GM23338 (cell line): Measurements from ENCODE around the gene MAGI1. TPM values are rescaled to one million over a fixed set of nuclear protein-coding genes. Genes with fewer than 3 reads are reported as not detected.

Experiments
- ATAC-seq: fragments of 200-7000 bp; cut with Tn5 transposase; 3 replicates; pipeline ENCODE4 v1.9.1; 2020
- DNase-seq: peaks from one replicate; pipeline ENCODE4 v3.0.0-alpha.2; 2015; ENCODE audit warnings: low spot score
- H2AFZ ChIP-seq: fragments of 200-600 bp; sonication (generic); 2 replicates; pipeline ENCODE4 v1.8.0; 2016; ENCODE audit warnings: antibody characterized with exemption, mild to moderate bottlenecking, moderate library complexity
- H3F3A ChIP-seq: fragments of 200-600 bp; sonication (generic); replicated peaks from 2 replicates; pipeline ENCODE4 v1.8.0; 2017; ENCODE audit warnings: antibody characterized with exemption, mixed run types, low read depth
- H3K27ac ChIP-seq: fragments of 200-600 bp; sonication (generic); 2 replicates; pipeline ENCODE4 v1.6.1; 2016; ENCODE audit warnings: low read depth
- H3K27me3 ChIP-seq: fragments of 200-600 bp; sonication (generic); 2 replicates; pipeline ENCODE4 v1.8.0; 2016; ENCODE audit warnings: mild to moderate bottlenecking, mixed run types, moderate library complexity; ENCODE audit not compliant: insufficient read depth
- H3K36me3 ChIP-seq: fragments of 200-600 bp; sonication (generic); 2 replicates; pipeline ENCODE4 v1.8.0; 2016; ENCODE audit warnings: mild to moderate bottlenecking; ENCODE audit not compliant: insufficient read depth
- H3K4me1 ChIP-seq: fragments of 200-600 bp; sonication (generic); 2 replicates; pipeline ENCODE4 v1.8.0; 2016; ENCODE audit warnings: mild to moderate bottlenecking, moderate library complexity; ENCODE audit not compliant: insufficient read depth
- H3K4me2 ChIP-seq: fragments of 200-600 bp; sonication (generic); 2 replicates; pipeline ENCODE4 v1.7.1; 2017; ENCODE audit warnings: mixed run types
- H3K4me3 ChIP-seq: fragments of 200-600 bp; sonication (generic); 2 replicates; pipeline ENCODE4 v1.6.1; 2016; ENCODE audit warnings: mixed run types
- H3K79me2 ChIP-seq: fragments of 200-600 bp; sonication (generic); replicated peaks from 2 replicates; pipeline ENCODE4 v1.8.0; 2017; ENCODE audit warnings: mild to moderate bottlenecking; ENCODE audit not compliant: insufficient read depth
- H3K9me2 ChIP-seq: fragments of 200-600 bp; sonication (generic); 2 replicates; pipeline ENCODE4 v1.8.0; 2017; ENCODE audit not compliant: insufficient read depth
- H4K20me1 ChIP-seq: fragments of 200-600 bp; sonication (generic); replicated peaks from 2 replicates; pipeline ENCODE4 v1.8.0; 2017; ENCODE audit warnings: mild to moderate bottlenecking; ENCODE audit not compliant: insufficient read depth
- H3K27ac Mint-ChIP-seq: 2 replicates; pipeline ENCODE4 v1.8.0; 2020; ENCODE audit warnings: inconsistent platforms, mild to moderate bottlenecking, moderate library complexity, mixed read lengths
- H3K27me3 Mint-ChIP-seq: 3 replicates; pipeline ENCODE4 v1.8.0; 2022; ENCODE audit warnings: low read depth, mild to moderate bottlenecking, moderate library complexity, mixed read lengths, inconsistent platforms; ENCODE audit not compliant: insufficient read depth, poor library complexity
- H3K36me3 Mint-ChIP-seq: 3 replicates; pipeline ENCODE4 v1.8.0; 2021; ENCODE audit warnings: low read depth, mild to moderate bottlenecking, inconsistent platforms, moderate library complexity, mixed read lengths
- H3K4me1 Mint-ChIP-seq: 3 replicates; pipeline ENCODE4 v1.8.0; 2020; ENCODE audit warnings: mild to moderate bottlenecking, inconsistent platforms, mixed read lengths
- H3K4me3 Mint-ChIP-seq: 3 replicates; pipeline ENCODE4 v1.8.0; 2021; ENCODE audit warnings: moderate library complexity, mild to moderate bottlenecking, inconsistent platforms, mixed read lengths
- H3K9me3 Mint-ChIP-seq: 3 replicates; pipeline ENCODE4 v1.8.0; 2020; ENCODE audit warnings: moderate library complexity, mild to moderate bottlenecking, inconsistent platforms, mixed read lengths
- CTCF ChIP-seq, 2 experiments: fragments of 200-600 bp in 1 of 2; sonication (generic) in 1 of 2; conservative IDR thresholded peaks; 2 replicates each; pipeline versions ENCODE4 v1.5.1 to v1.6.1; 2016 to 2017; ENCODE audit warnings: antibody characterized with exemption in 2 of 2, low read depth in 2 of 2, mild to moderate bottlenecking in 2 of 2, moderate library complexity in 1 of 2
- EZH2 ChIP-seq: fragments of 200-600 bp; sonication (generic); IDR thresholded peaks from one replicate; pipeline ENCODE4 v1.8.0; 2017; ENCODE audit warnings: antibody characterized with exemption, mild to moderate bottlenecking, low read depth; ENCODE audit not compliant: unreplicated experiment
- EZH2phosphoT487 ChIP-seq: fragments of 200-600 bp; sonication (generic); IDR thresholded peaks from one replicate; pipeline ENCODE4 v1.8.1; 2018; ENCODE audit warnings: antibody characterized with exemption; ENCODE audit not compliant: unreplicated experiment
- JUNB ChIP-seq: IDR thresholded peaks from one replicate; pipeline ENCODE4 v1.6.1; 2016; ENCODE audit warnings: antibody characterized with exemption; ENCODE audit not compliant: unreplicated experiment
- NANOG ChIP-seq: IDR thresholded peaks from 2 replicates; pipeline ENCODE4 v1.6.1; 2016; ENCODE audit warnings: antibody characterized with exemption, borderline replicate concordance
- POLR2AphosphoS5 ChIP-seq: IDR thresholded peaks from 2 replicates; pipeline ENCODE4 v1.6.1; 2016; ENCODE audit warnings: antibody characterized with exemption, low read depth
- STAT1 ChIP-seq: IDR thresholded peaks from one replicate; pipeline ENCODE4 v1.6.1; 2016; ENCODE audit warnings: antibody characterized with exemption; ENCODE audit not compliant: unreplicated experiment
- ZNF114 ChIP-seq: fragments of 250-450 bp; sonication (Bioruptor Pico); IDR thresholded peaks from 2 replicates; pipeline ENCODE4 v1.5.0; 2020; ENCODE audit warnings: mild to moderate bottlenecking, moderate library complexity
- ZNF331 ChIP-seq: fragments of 250-450 bp; sonication (Bioruptor Pico); IDR thresholded peaks from 2 replicates; pipeline ENCODE4 v1.5.0; 2020; ENCODE audit warnings: low read depth, mild to moderate bottlenecking, moderate library complexity
- ZNF462 ChIP-seq: fragments of 250-450 bp; sonication (Bioruptor Pico); IDR thresholded peaks from 2 replicates; pipeline ENCODE4 v1.5.0; 2020; ENCODE audit warnings: mild to moderate bottlenecking, moderate library complexity
- polyA plus RNA-seq: library from polyadenylated mRNA; unstranded; fragments of >200 nt; fragmentation: Nextera tagmentation; extraction: Ambion mirVana; gene quantifications from 2 replicates; pipeline ENCODE4 v1.2.1, GENCODE V29; 2016
- total RNA-seq: library from RNA; depleted of rRNA; stranded (reverse); fragments of >200 nt; shearing (Covaris generic); gene quantifications from 2 replicates; pipeline ENCODE4 v1.2.3, GENCODE V29; 2014

The MAGI1 gene
- total and polyA plus RNA-seq, 2 experiments from 2014 or later = 27.4 to 71.2 TPM

GRCh38 chr3:65894126-65894525 is 144.6 kb downstream of the MAGI1 start:
- H3K4me2 ChIP-seq = peak overlapping the region; percentile 49
- no peak overlapping the region for H3K4me3 Mint-ChIP-seq
- H3K27me3 ChIP-seq = no peaks in the 10 kb centered on the region
- TF ChIP-seq CTCF (conservative IDR thresholded peaks at IDR 0.05; ENCODE audit: low read depth in 2 of 2) (no peak), EZH2phosphoT487 (no peak), ZNF462 (CRISPR knock-in tag) (no peak), ZNF331 (CRISPR knock-in tag) (no peak), POLR2AphosphoS5 (no peak), STAT1 (no peak), ZNF114 (CRISPR knock-in tag) (no peak), JUNB (no peak), EZH2 (no peak), NANOG (no peak)
- peaks cover 90% of the 10 kb centered on the region for H3K79me2 ChIP-seq
- no peak overlapping the region for H3K27ac ChIP-seq
- no peak for ATAC-seq
- H3K4me3 ChIP-seq = no peak overlapping the region
- H3K4me1 Mint-ChIP-seq = peaks cover 50% of the 10 kb centered on the region
- H3K9me3 Mint-ChIP-seq = no peaks in the 10 kb centered on the region
- H3K4me1 ChIP-seq = peaks cover 56% of the 10 kb centered on the region
- no peak for DNase-seq
- no peaks in the 10 kb centered on the region for H4K20me1 ChIP-seq
- no peaks in the 10 kb centered on the region for H3K36me3 Mint-ChIP-seq
- peak overlapping the region; percentile 8; the same call in 1 of the 2 replicates for H3K27ac Mint-ChIP-seq
- H3K27me3 Mint-ChIP-seq = peaks cover 2% of the 10 kb centered on the region
- H3K9me2 ChIP-seq = no peaks in the 10 kb centered on the region
- H3F3A ChIP-seq = no peaks in the 10 kb centered on the region
- no peaks in the 10 kb centered on the region for H3K36me3 ChIP-seq
- no peak overlapping the region for H2AFZ ChIP-seq
